Liver (tissue), 3 donors: Measurements from ENCODE around the gene DIO1.

Experiments used
- EGR1 ChIP-seq, 2 donors: IDR thresholded peaks; 2 replicates each; pipeline ENCODE4 v1.6.1; 2016 to 2018; ENCODE audit warnings: antibody characterized with exemption in 2 of 2, low read depth in 2 of 2
- FOXA2 ChIP-seq: IDR thresholded peaks from 2 replicates; pipeline ENCODE4 v1.6.1; 2016; ENCODE audit warnings: antibody characterized with exemption
- HNF4G ChIP-seq: IDR thresholded peaks from 2 replicates; pipeline ENCODE4 v1.6.1; 2016; ENCODE audit warnings: antibody characterized with exemption
- JUND ChIP-seq, 2 donors: IDR thresholded peaks; 2 replicates each; pipeline ENCODE4 v1.6.1; 2016; ENCODE audit warnings: antibody characterized with exemption in 2 of 2
- MAX ChIP-seq: IDR thresholded peaks from 2 replicates; pipeline ENCODE4 v1.6.1; 2016; ENCODE audit warnings: antibody characterized with exemption
- NR2F2 ChIP-seq: IDR thresholded peaks from 2 replicates; pipeline ENCODE4 v1.6.1; 2016; ENCODE audit warnings: antibody characterized with exemption
- RAD21 ChIP-seq, 2 donors: IDR thresholded peaks; 2 replicates each; pipeline ENCODE4 v1.6.1; 2016; ENCODE audit warnings: antibody characterized with exemption in 2 of 2, mild to moderate bottlenecking in 2 of 2
- RXRA ChIP-seq, 2 donors: IDR thresholded peaks; 2 replicates each; pipeline ENCODE4 v1.6.1; 2017 to 2018; ENCODE audit warnings: antibody characterized with exemption in 2 of 2, mild to moderate bottlenecking in 1 of 2
- SP1 ChIP-seq: IDR thresholded peaks from 2 replicates; pipeline ENCODE4 v1.6.1; 2018; ENCODE audit warnings: antibody characterized with exemption, mild to moderate bottlenecking
- TAF1 ChIP-seq: conservative IDR thresholded peaks from 2 replicates; pipeline ENCODE4 v1.6.1; 2016; ENCODE audit warnings: antibody characterized with exemption, mild to moderate bottlenecking
- TF ChIP-seq, protein P1 (sequence below): fragments of 150-350 bp; IDR thresholded peaks from 2 replicates; pipeline ENCODE4 v1.5.1; 2017; ENCODE audit warnings: improper control_type of control experiment, low read depth, low read length; ENCODE audit not compliant: missing input control
- TF ChIP-seq, protein P2 (sequence below): IDR thresholded peaks from 2 replicates; pipeline ENCODE4 v1.6.1; 2016; ENCODE audit warnings: antibody characterized with exemption, mild to moderate bottlenecking
- TF ChIP-seq, protein P3 (sequence below): IDR thresholded peaks from 2 replicates; pipeline ENCODE4 v1.6.1; 2016; ENCODE audit warnings: antibody characterized with exemption
- TF ChIP-seq, protein P4 (sequence below): IDR thresholded peaks from 2 replicates; pipeline ENCODE4 v1.6.1; 2016; ENCODE audit warnings: antibody characterized with exemption
- donor health status: healthy.
- donor health status: healthy.

- TF ChIP-seq, protein P1, sequence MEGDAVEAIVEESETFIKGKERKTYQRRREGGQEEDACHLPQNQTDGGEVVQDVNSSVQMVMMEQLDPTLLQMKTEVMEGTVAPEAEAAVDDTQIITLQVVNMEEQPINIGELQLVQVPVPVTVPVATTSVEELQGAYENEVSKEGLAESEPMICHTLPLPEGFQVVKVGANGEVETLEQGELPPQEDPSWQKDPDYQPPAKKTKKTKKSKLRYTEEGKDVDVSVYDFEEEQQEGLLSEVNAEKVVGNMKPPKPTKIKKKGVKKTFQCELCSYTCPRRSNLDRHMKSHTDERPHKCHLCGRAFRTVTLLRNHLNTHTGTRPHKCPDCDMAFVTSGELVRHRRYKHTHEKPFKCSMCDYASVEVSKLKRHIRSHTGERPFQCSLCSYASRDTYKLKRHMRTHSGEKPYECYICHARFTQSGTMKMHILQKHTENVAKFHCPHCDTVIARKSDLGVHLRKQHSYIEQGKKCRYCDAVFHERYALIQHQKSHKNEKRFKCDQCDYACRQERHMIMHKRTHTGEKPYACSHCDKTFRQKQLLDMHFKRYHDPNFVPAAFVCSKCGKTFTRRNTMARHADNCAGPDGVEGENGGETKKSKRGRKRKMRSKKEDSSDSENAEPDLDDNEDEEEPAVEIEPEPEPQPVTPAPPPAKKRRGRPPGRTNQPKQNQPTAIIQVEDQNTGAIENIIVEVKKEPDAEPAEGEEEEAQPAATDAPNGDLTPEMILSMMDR = no peak
- TF ChIP-seq, protein P2, sequence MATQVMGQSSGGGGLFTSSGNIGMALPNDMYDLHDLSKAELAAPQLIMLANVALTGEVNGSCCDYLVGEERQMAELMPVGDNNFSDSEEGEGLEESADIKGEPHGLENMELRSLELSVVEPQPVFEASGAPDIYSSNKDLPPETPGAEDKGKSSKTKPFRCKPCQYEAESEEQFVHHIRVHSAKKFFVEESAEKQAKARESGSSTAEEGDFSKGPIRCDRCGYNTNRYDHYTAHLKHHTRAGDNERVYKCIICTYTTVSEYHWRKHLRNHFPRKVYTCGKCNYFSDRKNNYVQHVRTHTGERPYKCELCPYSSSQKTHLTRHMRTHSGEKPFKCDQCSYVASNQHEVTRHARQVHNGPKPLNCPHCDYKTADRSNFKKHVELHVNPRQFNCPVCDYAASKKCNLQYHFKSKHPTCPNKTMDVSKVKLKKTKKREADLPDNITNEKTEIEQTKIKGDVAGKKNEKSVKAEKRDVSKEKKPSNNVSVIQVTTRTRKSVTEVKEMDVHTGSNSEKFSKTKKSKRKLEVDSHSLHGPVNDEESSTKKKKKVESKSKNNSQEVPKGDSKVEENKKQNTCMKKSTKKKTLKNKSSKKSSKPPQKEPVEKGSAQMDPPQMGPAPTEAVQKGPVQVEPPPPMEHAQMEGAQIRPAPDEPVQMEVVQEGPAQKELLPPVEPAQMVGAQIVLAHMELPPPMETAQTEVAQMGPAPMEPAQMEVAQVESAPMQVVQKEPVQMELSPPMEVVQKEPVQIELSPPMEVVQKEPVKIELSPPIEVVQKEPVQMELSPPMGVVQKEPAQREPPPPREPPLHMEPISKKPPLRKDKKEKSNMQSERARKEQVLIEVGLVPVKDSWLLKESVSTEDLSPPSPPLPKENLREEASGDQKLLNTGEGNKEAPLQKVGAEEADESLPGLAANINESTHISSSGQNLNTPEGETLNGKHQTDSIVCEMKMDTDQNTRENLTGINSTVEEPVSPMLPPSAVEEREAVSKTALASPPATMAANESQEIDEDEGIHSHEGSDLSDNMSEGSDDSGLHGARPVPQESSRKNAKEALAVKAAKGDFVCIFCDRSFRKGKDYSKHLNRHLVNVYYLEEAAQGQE = no peak
- TF ChIP-seq MAX (no peak), JUND (IDR thresholded peaks at IDR 0.05) (no peak), RAD21 (IDR thresholded peaks at IDR 0.05) (no peak), HNF4G (no peak), RXRA (IDR thresholded peaks at IDR 0.05) (no peak), FOXA2 (no peak), TAF1 (no peak), SP1 (no peak), EGR1 (IDR thresholded peaks at IDR 0.05; ENCODE audit: low read depth in 2 of 2) (no peak), NR2F2 (no peak)
- TF ChIP-seq, protein P3, sequence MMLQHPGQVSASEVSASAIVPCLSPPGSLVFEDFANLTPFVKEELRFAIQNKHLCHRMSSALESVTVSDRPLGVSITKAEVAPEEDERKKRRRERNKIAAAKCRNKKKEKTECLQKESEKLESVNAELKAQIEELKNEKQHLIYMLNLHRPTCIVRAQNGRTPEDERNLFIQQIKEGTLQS = no peak
- TF ChIP-seq, protein P4, sequence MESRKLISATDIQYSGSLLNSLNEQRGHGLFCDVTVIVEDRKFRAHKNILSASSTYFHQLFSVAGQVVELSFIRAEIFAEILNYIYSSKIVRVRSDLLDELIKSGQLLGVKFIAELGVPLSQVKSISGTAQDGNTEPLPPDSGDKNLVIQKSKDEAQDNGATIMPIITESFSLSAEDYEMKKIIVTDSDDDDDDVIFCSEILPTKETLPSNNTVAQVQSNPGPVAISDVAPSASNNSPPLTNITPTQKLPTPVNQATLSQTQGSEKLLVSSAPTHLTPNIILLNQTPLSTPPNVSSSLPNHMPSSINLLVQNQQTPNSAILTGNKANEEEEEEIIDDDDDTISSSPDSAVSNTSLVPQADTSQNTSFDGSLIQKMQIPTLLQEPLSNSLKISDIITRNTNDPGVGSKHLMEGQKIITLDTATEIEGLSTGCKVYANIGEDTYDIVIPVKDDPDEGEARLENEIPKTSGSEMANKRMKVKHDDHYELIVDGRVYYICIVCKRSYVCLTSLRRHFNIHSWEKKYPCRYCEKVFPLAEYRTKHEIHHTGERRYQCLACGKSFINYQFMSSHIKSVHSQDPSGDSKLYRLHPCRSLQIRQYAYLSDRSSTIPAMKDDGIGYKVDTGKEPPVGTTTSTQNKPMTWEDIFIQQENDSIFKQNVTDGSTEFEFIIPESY = no peak
Observed at GRCh38 chr1:53931523-53931922, 37.5 kb downstream of the DIO1 start.
